Fibroblast of skin of abdomen (primary cell): Measurements from ENCODE around the gene BEST1. TPM values are rescaled to one million over a fixed set of nuclear protein-coding genes. Genes with fewer than 3 reads are reported as not detected.

ENCODE experiments used
- DNase-seq: peaks from one replicate; pipeline ENCODE4 v3.0.0-alpha.2; 2013
- polyA plus RNA-seq, 2 experiments: library from polyadenylated mRNA; unstranded; fragments of 120-200 nt; gene quantifications; one replicate each; pipeline ENCODE4 v1.2.1, GENCODE V29; 2013; ENCODE audit not compliant: insufficient read length in 2 of 2

The BEST1 gene
- 4.0 TPM for polyA plus RNA-seq (2013, experiment 1 of 2; ENCODE audit: insufficient read length)
- 4.9 TPM for polyA plus RNA-seq (2013, experiment 2 of 2; ENCODE audit: insufficient read length)

- DNase-seq: no peak
Observed at GRCh38 chr11:61950035-61950547, at the start of gene BEST1. BEST1 (plus strand) TSS chr11:61950351; CDS start chr11:61951807, 1,456 bp downstream.

- no peak for DNase-seq
Observed at GRCh38 chr11:61901397-61901796, 48.8 kb upstream of the BEST1 start.

- no peak for DNase-seq
Observed at GRCh38 chr11:61902313-61902712, 47.8 kb upstream of the BEST1 start.

GRCh38 chr11:61903845-61904244 lies 46.3 kb upstream of the BEST1 start:
- no peak for DNase-seq

- no peak for DNase-seq
Observed at GRCh38 chr11:61904539-61905048, 45.6 kb upstream of the BEST1 start.

GRCh38 chr11:61905067-61905696 lies 45.0 kb upstream of the BEST1 start:
- DNase-seq: no peak

- DNase-seq: no peak
Observed at GRCh38 chr11:61905801-61906521, 44.2 kb upstream of the BEST1 start.

- DNase-seq: no peak
Observed at GRCh38 chr11:61906522-61906909, 43.6 kb upstream of the BEST1 start.

GRCh38 chr11:61907282-61907681 lies 42.9 kb upstream of the BEST1 start:
- DNase-seq: no peak

- no peak for DNase-seq
Observed at GRCh38 chr11:61907871-61908729, 42.1 kb upstream of the BEST1 start.

GRCh38 chr11:61908730-61909316 lies 41.3 kb upstream of the BEST1 start:
- no peak for DNase-seq

- no peak for DNase-seq
Observed at GRCh38 chr11:61910187-61911127, 39.7 kb upstream of the BEST1 start.

- no peak for DNase-seq
Observed at GRCh38 chr11:61911128-61911700, 38.9 kb upstream of the BEST1 start.

- no peak for DNase-seq
Observed at GRCh38 chr11:61911701-61912529, 38.2 kb upstream of the BEST1 start.

- no peak for DNase-seq
Observed at GRCh38 chr11:61912530-61912898, 37.6 kb upstream of the BEST1 start.

- DNase-seq: no peak
Observed at GRCh38 chr11:61912991-61913698, 37.0 kb upstream of the BEST1 start.

GRCh38 chr11:61913699-61914395 lies 36.3 kb upstream of the BEST1 start:
- DNase-seq: no peak

GRCh38 chr11:61914471-61915171 lies 35.5 kb upstream of the BEST1 start:
- no peak for DNase-seq
